Astrocyte of the cerebellum (primary cell): ENCODE results near the gene TASOR.

Source experiments
- DNase-seq: peaks from one replicate; pipeline ENCODE4 v3.0.0-alpha.2; 2011; ENCODE audit warnings: low read depth
- H3K4me3 ChIP-seq: 2 replicates; pipeline ENCODE4 v1.5.1; 2011; ENCODE audit warnings: mild to moderate bottlenecking, low read depth, low read length, moderate library complexity
- in situ Hi-C: cut with HindIII; loops from 2 replicates; pipeline ENCODE4 v1.10.0; 2017; ENCODE audit warnings: low sequenced_read_pairs
- TF ChIP-seq, protein P1 (sequence below): IDR thresholded peaks from 2 replicates; pipeline ENCODE4 v1.5.1; 2012; ENCODE audit warnings: low read length, low read depth, moderate library complexity, mild to moderate bottlenecking; ENCODE audit errors: missing control alignments

TASOR gene

DNA sequence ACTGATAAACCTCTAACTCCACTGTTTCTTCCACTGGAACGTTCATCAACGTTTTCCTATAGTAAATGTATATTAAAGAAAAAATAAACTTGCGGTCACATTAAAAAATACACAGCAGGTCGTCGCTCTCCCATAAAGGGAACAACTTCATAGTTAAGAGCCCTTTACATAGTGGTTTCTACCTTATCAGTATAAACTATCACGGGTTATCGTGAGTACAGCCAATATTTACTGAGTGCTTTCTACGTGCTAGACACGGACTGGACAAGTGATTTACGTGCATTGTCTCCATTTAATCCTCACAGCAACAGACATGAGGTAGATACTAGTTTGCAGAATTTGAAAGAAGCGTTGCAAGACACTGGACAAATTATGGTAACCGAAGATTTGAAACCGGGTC, 964 bp upstream of the TASOR start:
- DNase-seq: no peak
- in situ Hi-C loops: no loop called here
- TF ChIP-seq, protein P1, sequence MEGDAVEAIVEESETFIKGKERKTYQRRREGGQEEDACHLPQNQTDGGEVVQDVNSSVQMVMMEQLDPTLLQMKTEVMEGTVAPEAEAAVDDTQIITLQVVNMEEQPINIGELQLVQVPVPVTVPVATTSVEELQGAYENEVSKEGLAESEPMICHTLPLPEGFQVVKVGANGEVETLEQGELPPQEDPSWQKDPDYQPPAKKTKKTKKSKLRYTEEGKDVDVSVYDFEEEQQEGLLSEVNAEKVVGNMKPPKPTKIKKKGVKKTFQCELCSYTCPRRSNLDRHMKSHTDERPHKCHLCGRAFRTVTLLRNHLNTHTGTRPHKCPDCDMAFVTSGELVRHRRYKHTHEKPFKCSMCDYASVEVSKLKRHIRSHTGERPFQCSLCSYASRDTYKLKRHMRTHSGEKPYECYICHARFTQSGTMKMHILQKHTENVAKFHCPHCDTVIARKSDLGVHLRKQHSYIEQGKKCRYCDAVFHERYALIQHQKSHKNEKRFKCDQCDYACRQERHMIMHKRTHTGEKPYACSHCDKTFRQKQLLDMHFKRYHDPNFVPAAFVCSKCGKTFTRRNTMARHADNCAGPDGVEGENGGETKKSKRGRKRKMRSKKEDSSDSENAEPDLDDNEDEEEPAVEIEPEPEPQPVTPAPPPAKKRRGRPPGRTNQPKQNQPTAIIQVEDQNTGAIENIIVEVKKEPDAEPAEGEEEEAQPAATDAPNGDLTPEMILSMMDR: no peak
- H3K4me3 ChIP-seq: no peak overlapping the region

DNA sequence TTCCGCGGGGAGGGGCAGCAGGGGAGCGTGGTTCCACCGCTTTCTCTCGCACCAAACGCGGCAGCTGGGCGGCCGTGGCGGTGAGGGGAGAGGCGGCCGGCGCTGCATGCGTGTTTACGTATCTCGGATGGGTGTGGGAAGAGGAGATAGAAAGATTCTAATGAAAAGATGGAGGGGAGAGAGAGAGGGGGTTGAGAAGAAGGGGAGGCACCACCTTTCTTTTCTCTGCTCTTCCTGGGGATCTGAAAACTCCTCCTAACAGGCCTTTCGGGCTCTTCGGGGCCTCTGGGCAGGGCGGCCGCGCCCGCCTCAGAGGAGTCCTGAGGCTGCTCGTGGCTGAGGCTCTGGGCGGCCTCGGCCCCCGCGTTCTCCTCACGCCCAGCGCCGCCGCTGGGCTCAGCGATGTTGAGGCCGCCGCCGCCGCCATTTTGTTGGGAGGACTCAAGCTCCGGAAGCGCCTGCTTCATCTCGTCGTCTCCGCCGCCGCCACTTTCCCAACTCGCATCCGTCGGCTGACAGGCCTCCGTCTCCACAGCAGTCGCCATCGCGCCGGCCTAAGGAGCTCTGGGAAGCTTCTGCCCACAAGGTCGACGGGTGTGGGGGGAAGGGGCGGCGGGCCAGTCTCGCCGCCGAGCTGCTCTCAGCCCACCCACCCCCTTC, 473 bp downstream of the TASOR start:
- TF ChIP-seq, protein P1: no peak
- H3K4me3 ChIP-seq: peak overlapping the region; percentile 70
- in situ Hi-C loops: no loop called here
- DNase-seq: peak; percentile 24

DNA sequence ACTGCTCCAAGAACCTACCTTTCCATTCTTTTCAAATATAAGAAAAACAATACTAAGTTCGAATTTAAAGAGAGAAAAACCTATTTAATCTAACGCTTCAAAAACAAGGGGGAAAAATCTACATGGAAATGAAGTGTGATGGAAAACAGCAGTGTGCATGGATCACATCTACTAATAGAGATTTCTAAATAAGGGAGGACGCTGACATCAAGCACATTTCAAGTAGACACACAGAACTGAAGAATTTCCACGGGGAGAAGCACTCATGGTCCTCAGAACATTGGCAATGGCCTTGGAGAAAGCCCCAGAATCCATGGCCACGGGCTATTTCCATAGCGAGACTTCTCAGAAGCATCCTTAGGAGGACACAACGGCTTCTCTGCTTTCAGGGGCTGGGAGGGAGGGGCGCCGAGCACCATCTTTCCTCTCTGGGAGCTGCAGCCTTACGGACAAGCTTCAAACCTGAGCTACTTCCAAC, 1.0 kb downstream of the TASOR start:
- DNase-seq: peak; percentile 35
- H3K4me3 ChIP-seq: peak overlapping the region; percentile 70

DNA sequence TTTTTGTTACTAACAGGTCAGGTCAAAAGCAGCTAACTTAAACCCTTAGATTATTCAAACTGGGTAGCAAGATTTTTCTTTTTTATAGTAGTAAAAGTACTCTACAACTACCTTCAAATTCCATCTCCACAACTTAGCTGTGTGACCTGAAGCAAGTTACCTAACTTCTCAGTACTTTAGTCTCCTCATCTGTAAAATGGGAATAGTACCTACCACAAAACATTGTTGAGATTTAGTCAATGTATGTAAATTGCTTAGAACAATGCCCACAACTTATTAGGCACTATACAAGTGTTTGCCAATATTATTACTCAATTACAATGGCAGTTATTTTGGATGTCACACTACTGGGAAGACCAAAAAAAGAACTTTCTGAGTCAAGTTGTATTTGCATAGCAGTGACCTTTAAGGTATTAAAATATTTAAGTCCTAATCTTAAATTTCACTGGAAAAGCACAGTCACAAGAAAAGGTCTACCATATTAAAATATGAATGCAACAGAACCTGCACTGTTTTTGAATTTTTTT, 2.9 kb downstream of the TASOR start:
- no peak for DNase-seq
- H3K4me3 ChIP-seq: no peak overlapping the region
- in situ Hi-C loops: no loop called here
- TF ChIP-seq, protein P1: no peak

More for the DNA sequence above, 1.0 kb downstream of the TASOR start:
- TF ChIP-seq, protein P1: no peak
- in situ Hi-C loops: no loop called here

DNA sequence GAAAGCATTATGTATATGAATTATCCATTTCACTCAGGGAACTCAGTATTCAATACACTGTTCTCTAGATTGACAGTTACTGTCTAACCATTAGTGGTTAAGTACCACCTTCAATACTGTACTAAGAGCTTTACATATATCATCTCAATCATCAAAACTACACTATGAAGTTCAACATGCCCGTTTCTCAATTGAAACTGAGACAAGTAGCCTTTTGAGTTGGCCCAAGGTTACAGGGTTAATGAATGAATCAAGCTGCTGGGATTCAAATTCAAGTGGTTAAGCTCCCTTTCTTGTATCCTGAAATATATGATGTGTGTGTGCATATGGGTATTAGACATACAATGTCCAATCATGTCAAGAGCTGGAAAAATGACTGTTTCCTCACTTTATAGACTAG, 5.8 kb downstream of the TASOR start:
- in situ Hi-C loops: no loop called here
- H3K4me3 ChIP-seq: no peak overlapping the region
- TF ChIP-seq, protein P1: no peak
- no peak for DNase-seq

DNA sequence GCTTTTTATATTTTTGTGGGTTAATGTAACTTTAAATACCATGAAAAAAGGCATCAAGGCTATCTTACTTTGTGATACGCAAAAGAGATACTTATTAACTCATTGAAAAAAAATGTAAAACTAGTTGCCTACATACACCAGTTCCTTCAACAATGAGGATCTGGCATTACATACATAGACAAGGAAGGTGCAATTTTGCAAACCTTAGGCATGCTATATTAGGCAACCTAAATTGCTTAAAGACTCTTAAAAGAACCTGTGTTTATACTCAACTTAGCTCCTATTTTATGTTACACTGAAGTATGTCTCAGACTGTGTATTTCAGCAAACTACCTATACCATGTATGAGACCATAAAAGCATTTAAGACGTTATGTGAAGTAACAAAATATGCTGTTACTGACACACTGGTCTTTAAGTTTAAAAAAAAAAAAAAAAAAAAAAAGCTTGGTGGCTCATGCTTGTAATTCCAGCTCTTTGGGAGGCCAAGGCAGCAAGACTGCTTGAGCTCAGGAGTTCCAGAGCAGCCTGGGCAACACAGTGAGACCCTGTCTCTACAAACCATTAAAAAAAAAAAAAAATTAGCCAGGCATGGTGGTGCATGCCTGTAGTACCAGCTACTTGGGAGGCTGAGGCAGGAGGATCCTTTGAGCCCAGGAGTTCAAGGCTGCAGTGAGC, 9.1 kb downstream of the TASOR start:
- no peak overlapping the region for H3K4me3 ChIP-seq
- DNase-seq: no peak
- TF ChIP-seq, protein P1: no peak
- in situ Hi-C loops: no loop called here
